Endothelial cell of hepatic sinusoid (primary cell): ENCODE results near the gene GRID1.

Source experiments
- in situ Hi-C: cut with HindIII; loops from 2 replicates; pipeline ENCODE4 v1.10.0; 2017; ENCODE audit warnings: low sequenced_read_pairs

The GRID1 gene

GRCh38 chr10:85600026-85600743, 766.4 kb downstream of the GRID1 start:
- in situ Hi-C loops = no loop called here

- in situ Hi-C loops = no loop called here
These were observed 767.5 kb downstream of the GRID1 start for GRCh38 chr10:85599081-85599480.

- in situ Hi-C loops = no loop called here
These were observed 767.9 kb downstream of the GRID1 start for GRCh38 chr10:85598646-85599045.

- in situ Hi-C loops = no loop called here
These were observed 769.6 kb downstream of the GRID1 start for GRCh38 chr10:85597006-85597405.

GRCh38 chr10:85596389-85596788, 770.2 kb downstream of the GRID1 start:
- in situ Hi-C loops = no loop called here

- in situ Hi-C loops = no loop called here
These were observed 772.4 kb downstream of the GRID1 start for GRCh38 chr10:85594239-85594638.

- in situ Hi-C loops = no loop called here
These were observed 773.3 kb downstream of the GRID1 start for GRCh38 chr10:85593226-85593772.

- in situ Hi-C loops = no loop called here
These were observed 785.2 kb downstream of the GRID1 start for GRCh38 chr10:85581371-85581770.

- in situ Hi-C loops = no loop called here
These were observed 786.0 kb downstream of the GRID1 start for GRCh38 chr10:85580585-85580984.

- in situ Hi-C loops = no loop called here
These were observed 787.7 kb downstream of the GRID1 start for GRCh38 chr10:85578860-85579259.

- in situ Hi-C loops = no loop called here
These were observed 791.2 kb downstream of the GRID1 start for GRCh38 chr10:85575441-85575840.

GRCh38 chr10:85570871-85571270, 795.7 kb downstream of the GRID1 start:
- in situ Hi-C loops = no loop called here

- in situ Hi-C loops = no loop called here
These were observed 801.2 kb downstream of the GRID1 start for GRCh38 chr10:85565381-85565780.

- in situ Hi-C loops = no loop called here
These were observed 808.1 kb downstream of the GRID1 start for GRCh38 chr10:85558533-85558932.

GRCh38 chr10:85557706-85558105, 808.9 kb downstream of the GRID1 start:
- in situ Hi-C loops = no loop called here

- in situ Hi-C loops = no loop called here
These were observed 809.5 kb downstream of the GRID1 start for GRCh38 chr10:85557077-85557476.
